Neural progenitor cell (in vitro differentiated cells): Measurements from ENCODE around the gene RSPH9. TPM values are rescaled to one million over a fixed set of nuclear protein-coding genes. Genes with fewer than 3 reads are reported as not detected.

Source experiments
- DNase-seq: peaks from one replicate; pipeline ENCODE4 v3.0.0-alpha.2; 2016; ENCODE audit warnings: low spot score
- H2AFZ ChIP-seq: fragments of 200-600 bp; sonication (generic); replicated peaks from 2 replicates; pipeline ENCODE4 v1.6.1; 2016; ENCODE audit warnings: antibody characterized with exemption
- H3F3A ChIP-seq: fragments of 200-600 bp; sonication (generic); 2 replicates; pipeline ENCODE4 v1.6.1; 2016; ENCODE audit warnings: antibody characterized with exemption, low read depth
- H3K27ac ChIP-seq: fragments of 200-600 bp; sonication (generic); 2 replicates; pipeline ENCODE4 v1.5.1; 2016; ENCODE audit warnings: mild to moderate bottlenecking
- H3K27me3 ChIP-seq: fragments of 200-600 bp; sonication (generic); 2 replicates; pipeline ENCODE4 v1.6.1; 2016; ENCODE audit warnings: mild to moderate bottlenecking, moderate library complexity
- H3K36me3 ChIP-seq: fragments of 200-600 bp; sonication (generic); 2 replicates; pipeline ENCODE4 v1.5.1; 2016
- H3K4me1 ChIP-seq: fragments of 200-600 bp; sonication (generic); 2 replicates; pipeline ENCODE4 v1.6.1; 2016; ENCODE audit warnings: mixed run types
- H3K4me2 ChIP-seq: fragments of 200-600 bp; sonication (generic); 2 replicates; pipeline ENCODE4 v1.6.1; 2016
- H3K4me3 ChIP-seq: fragments of 200-600 bp; sonication (generic); 2 replicates; pipeline ENCODE4 v1.5.1; 2016
- H3K79me2 ChIP-seq: fragments of 200-600 bp; sonication (generic); 2 replicates; pipeline ENCODE4 v1.6.1; 2016; ENCODE audit warnings: low read depth
- H3K9ac ChIP-seq: fragments of 200-600 bp; sonication (generic); 2 replicates; pipeline ENCODE4 v1.6.1; 2016
- H3K9me3 ChIP-seq: fragments of 200-600 bp; sonication (generic); 2 replicates; pipeline ENCODE4 v1.5.1; 2016; ENCODE audit warnings: low read depth
- H4K20me1 ChIP-seq: fragments of 200-600 bp; sonication (generic); 2 replicates; pipeline ENCODE4 v1.6.1; 2016; ENCODE audit warnings: low read depth
- H3K27ac Mint-ChIP-seq: 3 replicates; pipeline ENCODE4 v1.8.0; 2021; ENCODE audit warnings: mixed read lengths
- H3K27me3 Mint-ChIP-seq: 2 replicates; pipeline ENCODE4 v1.8.0; 2022; ENCODE audit warnings: low read depth, mild to moderate bottlenecking, inconsistent platforms, moderate library complexity, mixed read lengths; ENCODE audit not compliant: insufficient read depth
- H3K36me3 Mint-ChIP-seq: 3 replicates; pipeline ENCODE4 v1.8.0; 2021; ENCODE audit warnings: mixed read lengths
- H3K4me1 Mint-ChIP-seq: 3 replicates; pipeline ENCODE4 v1.8.0; 2021; ENCODE audit warnings: mixed read lengths
- H3K4me3 Mint-ChIP-seq: 3 replicates; pipeline ENCODE4 v1.8.0; 2021; ENCODE audit warnings: mild to moderate bottlenecking, moderate library complexity, mixed read lengths
- H3K9me3 Mint-ChIP-seq: 3 replicates; pipeline ENCODE4 v1.8.0; 2020; ENCODE audit warnings: mixed read lengths
- CTCF ChIP-seq: fragments of 200-600 bp; sonication (generic); IDR thresholded peaks from 2 replicates; pipeline ENCODE4 v1.5.1; 2017; ENCODE audit warnings: antibody characterized with exemption, mild to moderate bottlenecking
- EZH2 ChIP-seq: fragments of 200-600 bp; sonication (generic); IDR thresholded peaks from 2 replicates; pipeline ENCODE4 v1.6.1; 2017; ENCODE audit warnings: antibody characterized with exemption, mild to moderate bottlenecking, moderate library complexity
- EZH2phosphoT487 ChIP-seq: fragments of 200-600 bp; sonication (generic); IDR thresholded peaks from 2 replicates; pipeline ENCODE4 v1.6.1; 2017; ENCODE audit warnings: antibody characterized with exemption
- total RNA-seq: library from RNA; depleted of rRNA; stranded (reverse); fragments of >200 nt; gene quantifications from 2 replicates; pipeline ENCODE4 v1.2.3, GENCODE V29; 2015; ENCODE audit warnings: low replicate concordance

RSPH9 gene
- total RNA-seq, 1 donor from 2014 or later, result 0.47 TPM

- no peak for DNase-seq
- TF ChIP-seq EZH2phosphoT487 (no peak), CTCF (no peak), EZH2 (no peak)
- H3K4me1 ChIP-seq, result peaks cover under 1% of the 10 kb centered on the region
- Mint-ChIP-seq H3K27ac (no peak overlapping the region), H3K4me1 (peaks cover 7% of the 10 kb centered on the region), H3K4me3 (no peak overlapping the region), H3K9me3 (no peaks in the 10 kb centered on the region), H3K36me3 (peaks cover 21% of the 10 kb centered on the region), H3K27me3 (peaks cover 3% of the 10 kb centered on the region)
- no peak overlapping the region for H3K9ac ChIP-seq
- no peaks in the 10 kb centered on the region for H3K36me3 ChIP-seq
- no peak overlapping the region for H3K4me3 ChIP-seq
- no peak overlapping the region for H3K27ac ChIP-seq
- H3K9me3 ChIP-seq, result no peaks in the 10 kb centered on the region
- H3K4me2 ChIP-seq, result no peak overlapping the region
- no peaks in the 10 kb centered on the region for H3K27me3 ChIP-seq
- peaks cover 58% of the 10 kb centered on the region for H3K79me2 ChIP-seq
- H4K20me1 ChIP-seq, result peaks cover 51% of the 10 kb centered on the region
- no peaks in the 10 kb centered on the region for H3F3A ChIP-seq
- H2AFZ ChIP-seq, result no peak overlapping the region
Observed at GRCh38 chr6:43680308-43681200, 35.7 kb downstream of the RSPH9 start.

GRCh38 chr6:43681303-43681702 lies 36.5 kb downstream of the RSPH9 start:
- Histone ChIP-seq H3K36me3 (no peaks in the 10 kb centered on the region), H3K79me2 (peaks cover 66% of the 10 kb centered on the region), H3K4me1 (peaks cover 8% of the 10 kb centered on the region), H3K4me3 (no peak overlapping the region), H3K27me3 (no peaks in the 10 kb centered on the region), H2AFZ (no peak overlapping the region), H4K20me1 (peaks cover 59% of the 10 kb centered on the region), H3K9ac (no peak overlapping the region), H3K4me2 (no peak overlapping the region), H3F3A (no peaks in the 10 kb centered on the region), H3K27ac (no peak overlapping the region), H3K9me3 (no peaks in the 10 kb centered on the region)
- H3K27me3 Mint-ChIP-seq, result peaks cover 3% of the 10 kb centered on the region
- no peaks in the 10 kb centered on the region for H3K9me3 Mint-ChIP-seq
- H3K4me1 Mint-ChIP-seq, result peaks cover 10% of the 10 kb centered on the region
- peaks cover 21% of the 10 kb centered on the region for H3K36me3 Mint-ChIP-seq
- H3K4me3 Mint-ChIP-seq, result no peak overlapping the region
- no peak for DNase-seq
- no peak for TF ChIP-seq EZH2
- no peak for TF ChIP-seq EZH2phosphoT487
- no peak for TF ChIP-seq CTCF
- H3K27ac Mint-ChIP-seq, result no peak overlapping the region

GRCh38 chr6:43682724-43683429 lies 38.0 kb downstream of the RSPH9 start:
- Histone ChIP-seq H3K4me1 (peaks cover 12% of the 10 kb centered on the region), H4K20me1 (peaks cover 62% of the 10 kb centered on the region), H3K36me3 (no peaks in the 10 kb centered on the region), H3K27ac (no peak overlapping the region), H3K79me2 (peaks cover 79% of the 10 kb centered on the region), H3K27me3 (no peaks in the 10 kb centered on the region), H3F3A (peaks cover under 1% of the 10 kb centered on the region), H2AFZ (no peak overlapping the region), H3K4me3 (no peak overlapping the region), H3K9me3 (no peaks in the 10 kb centered on the region), H3K9ac (peak overlapping the region; percentile 25), H3K4me2 (no peak overlapping the region)
- no peak for DNase-seq
- Mint-ChIP-seq H3K36me3 (peaks cover 17% of the 10 kb centered on the region), H3K27ac (no peak overlapping the region), H3K4me3 (no peak overlapping the region), H3K4me1 (peaks cover 18% of the 10 kb centered on the region), H3K27me3 (peaks cover 3% of the 10 kb centered on the region), H3K9me3 (no peaks in the 10 kb centered on the region)
- TF ChIP-seq EZH2phosphoT487 (no peak), EZH2 (no peak), CTCF (no peak)
